ENCODE measurements around the gene CERT1.

Gene CERT1

DNA sequence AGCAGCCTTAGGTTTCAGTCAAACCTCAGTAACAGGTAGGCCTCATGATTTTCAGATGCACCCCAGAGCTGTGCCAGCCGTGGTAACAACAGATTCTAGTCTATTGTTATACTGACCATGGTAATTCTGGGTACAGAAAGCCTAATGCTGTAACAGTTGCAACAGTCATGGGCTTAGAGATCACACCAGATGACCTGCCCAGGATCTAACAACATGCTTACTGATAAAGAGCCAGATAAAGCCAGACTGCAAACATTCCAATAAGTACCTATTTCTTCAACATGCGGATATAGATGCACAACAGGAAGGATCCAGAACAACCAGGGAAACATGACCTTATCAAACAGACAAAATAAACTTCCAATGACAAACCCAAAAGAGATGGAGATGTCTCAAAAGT lies 42.8 kb downstream of the CERT1 start:
- DNase-seq: peak; percentile 30

DNA sequence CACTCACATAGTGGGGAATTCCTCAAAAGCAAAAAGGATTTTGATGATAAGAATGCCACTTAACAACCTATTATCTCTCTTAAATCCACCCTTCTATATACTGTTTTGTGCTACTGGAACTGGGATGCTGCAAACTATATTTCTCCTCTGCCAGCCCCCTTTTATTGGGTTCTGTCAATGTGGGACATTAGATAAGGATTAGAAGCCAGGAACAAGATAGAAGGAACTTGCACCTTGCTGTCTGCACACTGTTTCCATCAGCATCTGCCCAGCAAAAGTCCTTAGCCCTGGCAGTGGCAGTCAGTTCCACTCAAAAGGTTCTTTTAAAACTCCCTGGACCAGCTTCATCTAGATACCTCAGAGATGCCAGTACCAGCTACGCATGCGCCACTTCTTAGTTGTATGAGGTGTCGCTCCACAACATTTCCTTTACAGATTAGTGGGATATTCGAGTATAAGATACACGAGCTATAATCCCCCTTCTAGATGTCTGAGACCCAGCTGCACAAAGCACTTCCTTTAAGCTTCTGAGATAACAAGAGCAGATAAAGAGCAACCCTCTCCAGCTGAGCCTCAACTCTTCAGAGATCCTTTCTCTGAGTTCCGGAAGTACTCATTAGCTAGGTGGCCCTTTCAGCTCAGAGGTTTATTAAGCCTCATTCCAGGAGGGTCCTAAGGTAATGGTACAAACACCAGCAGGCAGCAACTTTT lies 45.3 kb downstream of the CERT1 start:
- DNase-seq: no peak

DNA sequence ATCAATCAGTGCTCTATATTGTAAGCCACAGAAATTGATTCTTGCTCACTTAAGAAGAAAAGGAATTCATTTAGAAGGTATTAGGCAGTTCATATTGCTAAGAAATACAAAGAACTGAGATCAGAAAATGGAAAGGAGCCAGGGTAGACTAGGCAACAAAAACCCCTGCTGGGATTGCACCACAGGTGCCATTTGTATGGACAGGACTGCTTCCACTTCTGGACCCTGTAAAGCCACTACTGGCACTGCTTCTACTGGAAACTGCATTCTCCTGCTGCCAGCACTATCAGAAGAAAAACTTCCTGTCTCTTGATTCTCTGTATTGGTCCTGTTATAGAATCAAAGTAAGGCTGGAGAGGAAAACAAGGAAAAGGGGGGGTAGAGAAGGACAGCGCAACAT lies 45.9 kb downstream of the CERT1 start:
- no peak for DNase-seq

DNA sequence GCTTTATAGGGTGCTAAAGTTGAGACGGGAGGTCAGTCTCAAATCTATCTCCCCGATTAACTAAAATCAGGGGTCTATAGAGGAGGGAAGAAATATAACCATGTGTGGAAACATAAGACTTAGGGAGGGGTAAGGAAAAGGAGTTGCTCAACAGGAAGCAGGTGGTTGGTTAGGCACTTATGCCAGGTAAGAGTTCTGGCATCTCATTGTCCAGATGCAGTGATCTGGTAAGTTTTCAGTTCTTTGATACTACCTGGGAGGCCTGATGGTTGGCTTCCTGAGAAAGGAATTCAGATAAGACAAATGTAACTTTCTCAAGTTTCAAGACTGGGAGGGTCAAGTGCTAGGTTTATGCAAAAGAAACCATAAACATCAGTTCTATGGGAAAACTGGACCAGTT lies 47.7 kb downstream of the CERT1 start:
- no peak for DNase-seq

DNA sequence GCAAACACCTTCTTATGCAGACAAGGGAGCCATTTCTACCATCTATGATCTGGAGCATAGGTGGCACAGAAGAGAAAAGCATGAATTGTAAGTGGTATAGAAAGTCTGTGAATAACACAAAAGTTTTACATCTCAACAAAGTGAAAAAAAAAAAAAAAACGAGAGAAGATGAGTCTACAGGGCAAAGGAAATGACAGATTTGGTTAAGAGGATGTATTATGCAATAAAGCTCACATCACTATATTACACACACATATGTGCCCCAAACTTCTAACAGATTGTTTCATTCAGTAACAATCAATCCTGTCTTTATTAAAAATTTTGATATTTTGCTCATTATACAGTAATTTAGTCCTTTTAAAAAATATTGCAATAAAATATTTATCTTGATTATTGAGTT lies 49.8 kb downstream of the CERT1 start:
- no peak for DNase-seq

DNA sequence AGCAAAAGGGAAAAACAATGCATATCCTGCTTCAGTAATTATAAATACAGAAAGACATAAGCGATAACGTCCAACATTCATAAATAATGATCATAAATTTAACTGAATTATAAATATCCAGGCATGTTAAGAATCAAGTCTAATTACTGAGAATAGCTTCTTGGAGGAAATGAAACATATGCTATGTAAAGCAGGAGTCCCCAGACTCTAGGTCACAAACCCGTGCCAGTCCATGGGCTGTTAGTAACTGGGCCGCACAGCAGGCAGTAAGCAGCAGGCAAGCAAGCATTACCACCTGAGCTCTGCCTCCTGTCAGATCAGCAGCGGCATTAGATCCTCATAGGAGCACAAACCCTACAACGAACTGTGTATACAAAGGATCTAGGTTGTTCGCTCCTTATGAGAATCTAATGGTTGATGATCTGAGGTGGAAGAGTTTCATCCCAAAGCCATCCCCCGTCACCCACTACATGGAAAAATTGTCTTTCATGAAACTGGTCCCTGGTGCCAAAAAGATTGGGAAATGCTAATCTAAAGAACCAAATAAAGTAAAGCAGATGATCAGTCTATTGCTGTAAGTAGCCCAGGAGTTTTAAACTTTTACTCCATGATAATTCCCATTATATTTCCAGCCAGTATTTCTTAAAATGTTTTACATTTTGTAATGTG lies 50.4 kb downstream of the CERT1 start:
- DNase-seq: peak; percentile 37

DNA sequence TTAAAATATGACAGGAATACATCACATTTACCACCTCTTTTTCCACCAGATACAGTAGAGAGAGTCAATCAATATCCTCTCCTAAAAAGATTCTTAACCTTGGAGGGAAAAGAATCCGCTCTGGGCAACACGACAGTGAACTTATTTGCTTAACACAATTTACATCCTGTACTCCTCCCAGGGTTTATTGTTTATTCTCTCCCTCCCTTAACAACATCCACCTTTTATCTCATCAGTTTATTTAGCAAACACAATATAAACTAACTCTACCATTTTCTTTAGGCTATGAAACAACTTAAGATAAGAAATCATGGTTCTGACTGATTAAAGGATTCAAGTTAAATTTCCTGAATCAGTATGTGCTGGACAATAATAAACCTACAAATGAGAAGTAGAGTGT lies 50.9 kb downstream of the CERT1 start:
- DNase-seq: no peak

DNA sequence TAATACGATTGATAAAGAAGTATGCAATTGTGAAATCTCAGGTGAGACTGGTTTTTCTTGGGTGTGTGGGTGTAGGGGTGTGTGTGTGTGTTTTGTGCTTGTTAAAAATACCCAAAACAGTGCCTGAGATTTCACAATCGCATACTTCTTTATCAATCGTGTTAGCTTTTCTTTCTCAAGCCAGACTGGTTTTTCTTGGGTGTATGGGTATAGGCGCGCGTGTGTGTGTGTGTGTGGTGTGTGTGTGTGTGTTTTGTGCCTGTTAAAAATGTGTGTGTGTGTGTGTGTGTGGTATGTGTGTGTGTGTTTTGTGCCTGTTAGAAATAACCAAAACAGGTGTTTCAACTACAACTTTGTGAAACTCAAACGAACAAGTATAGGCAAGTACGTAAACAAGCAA lies 53.7 kb downstream of the CERT1 start:
- DNase-seq: no peak

DNA sequence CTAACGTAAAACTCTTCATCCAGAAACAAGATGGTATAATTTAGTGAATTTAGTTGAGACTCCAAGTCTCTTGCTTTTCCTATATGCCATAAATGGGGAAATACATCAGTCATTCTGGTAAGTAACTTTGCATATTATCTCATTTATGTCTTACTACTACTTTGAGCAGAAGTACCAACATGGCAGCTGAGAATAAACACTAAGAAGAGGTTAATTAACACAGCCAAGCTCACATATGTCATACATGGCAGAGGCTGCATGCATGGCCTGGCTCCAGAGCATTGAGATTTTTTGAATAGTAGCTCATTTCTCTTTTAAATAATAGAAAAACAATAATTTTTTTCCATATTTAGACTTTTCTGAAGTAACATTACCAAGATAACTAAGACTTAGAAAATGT lies 54.3 kb downstream of the CERT1 start:
- no peak for DNase-seq

DNA sequence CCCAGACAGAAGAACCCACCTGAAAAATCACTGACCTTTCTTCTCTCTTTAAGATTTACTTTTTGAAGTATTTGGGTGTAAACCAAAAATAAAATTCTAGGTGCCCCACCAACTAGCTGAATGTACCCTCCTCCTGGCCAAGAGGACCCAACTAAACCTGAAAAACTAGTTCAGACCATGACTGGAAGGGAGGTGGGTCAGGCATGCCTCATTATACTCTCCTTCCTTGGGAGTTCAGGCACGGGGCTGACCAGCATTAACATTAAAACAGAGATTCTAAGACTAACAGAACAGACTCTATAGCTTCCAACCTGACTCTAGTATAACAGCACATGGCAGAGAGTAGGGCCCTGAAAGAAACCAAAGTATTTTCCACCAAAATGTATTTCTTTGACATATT lies 61.4 kb downstream of the CERT1 start:
- no peak for DNase-seq

DNA sequence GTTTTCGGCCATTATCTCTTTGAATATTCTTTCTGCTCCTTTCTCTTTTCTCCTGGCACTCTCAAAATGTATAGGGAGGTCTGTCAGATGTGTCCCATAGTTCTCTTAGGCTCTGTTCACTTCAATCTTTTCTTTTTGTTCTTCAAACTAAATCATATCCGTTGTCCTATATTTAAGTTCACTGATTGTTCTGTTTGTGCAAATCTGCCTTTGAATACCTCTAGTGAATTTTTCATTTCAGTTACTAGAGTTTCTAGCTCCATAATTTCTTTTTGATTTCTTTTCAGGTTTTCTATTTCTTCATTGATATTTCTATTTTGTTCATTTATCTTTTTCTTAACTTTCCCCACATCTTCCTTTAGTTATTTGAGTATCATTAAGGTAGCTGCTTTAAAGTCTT lies 65.4 kb downstream of the CERT1 start:
- DNase-seq: peak; percentile 13

DNA sequence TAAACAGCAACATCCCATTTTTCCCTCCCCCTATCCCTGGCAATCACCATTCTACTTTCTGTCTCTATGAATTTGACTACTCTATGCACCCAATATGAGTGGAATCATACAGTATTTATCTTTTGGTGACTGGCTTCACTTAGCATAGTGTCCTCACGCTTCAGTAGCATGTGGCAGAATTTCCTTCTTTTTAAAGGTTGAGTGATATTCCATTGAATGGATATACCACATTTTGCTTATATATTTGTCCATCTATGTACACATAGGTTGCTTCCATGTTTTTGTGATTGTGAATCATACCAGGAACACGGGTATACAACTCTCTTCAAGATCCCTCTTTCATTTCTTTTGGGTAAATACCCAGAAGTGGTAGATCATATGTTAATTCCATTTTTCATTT lies 69.9 kb downstream of the CERT1 start:
- DNase-seq: no peak

DNA sequence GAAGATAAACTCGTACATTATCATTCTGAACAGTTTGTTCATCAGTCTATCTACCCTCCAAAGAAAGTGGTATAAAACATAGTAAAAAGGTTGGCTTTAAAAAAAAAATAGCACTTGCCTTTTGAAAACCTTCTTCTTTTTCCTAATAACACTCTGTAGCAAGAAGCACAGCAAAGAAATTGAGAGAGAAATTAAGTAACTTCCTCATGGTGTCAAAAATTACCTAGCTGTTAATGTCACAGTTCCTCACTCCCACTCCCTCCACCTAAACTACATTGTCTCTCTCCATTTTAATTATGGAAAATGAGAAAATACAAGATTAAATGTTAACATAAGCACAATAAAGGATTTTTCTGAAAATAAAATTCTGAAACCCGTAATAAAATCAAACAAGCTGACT lies 72.2 kb downstream of the CERT1 start:
- no peak for DNase-seq

DNA sequence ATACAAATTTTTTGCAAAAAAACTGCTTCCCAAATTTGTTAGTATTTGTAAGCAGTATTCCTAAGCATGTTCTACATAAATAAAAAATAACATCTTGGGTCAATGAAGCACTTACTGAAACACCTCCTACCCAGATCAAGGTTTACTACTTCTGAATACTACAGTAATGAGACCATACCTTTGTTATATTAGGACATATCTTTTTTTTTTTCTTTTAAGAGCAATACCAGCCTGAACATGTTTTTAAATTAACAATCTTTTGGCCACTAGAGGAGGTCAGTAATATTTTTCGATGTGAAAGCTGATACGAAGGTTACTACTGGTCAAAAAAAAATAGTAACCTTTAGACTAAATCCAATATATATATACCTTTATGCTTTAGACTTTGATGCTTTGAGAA lies 72.7 kb downstream of the CERT1 start:
- DNase-seq: no peak

DNA sequence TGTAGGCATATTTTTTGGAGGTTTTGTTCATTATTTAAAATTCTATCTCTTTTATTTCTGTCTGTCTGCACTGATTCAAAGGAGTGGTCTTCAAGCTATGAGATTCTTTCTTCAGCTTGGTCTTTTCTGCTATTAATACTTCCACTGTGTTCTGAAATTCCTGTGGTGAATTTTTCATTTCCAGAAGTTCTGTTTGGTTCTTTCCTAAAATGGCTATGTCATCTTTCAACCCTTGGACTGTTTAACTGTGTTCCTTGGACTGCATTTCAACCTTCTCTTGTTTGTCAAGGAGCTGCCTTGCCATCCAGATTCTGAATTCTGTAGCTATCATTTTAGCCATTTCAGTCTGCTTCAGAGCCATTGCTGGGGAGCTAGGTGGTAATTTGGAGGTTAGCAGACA lies 76.3 kb downstream of the CERT1 start:
- no peak for DNase-seq

DNA sequence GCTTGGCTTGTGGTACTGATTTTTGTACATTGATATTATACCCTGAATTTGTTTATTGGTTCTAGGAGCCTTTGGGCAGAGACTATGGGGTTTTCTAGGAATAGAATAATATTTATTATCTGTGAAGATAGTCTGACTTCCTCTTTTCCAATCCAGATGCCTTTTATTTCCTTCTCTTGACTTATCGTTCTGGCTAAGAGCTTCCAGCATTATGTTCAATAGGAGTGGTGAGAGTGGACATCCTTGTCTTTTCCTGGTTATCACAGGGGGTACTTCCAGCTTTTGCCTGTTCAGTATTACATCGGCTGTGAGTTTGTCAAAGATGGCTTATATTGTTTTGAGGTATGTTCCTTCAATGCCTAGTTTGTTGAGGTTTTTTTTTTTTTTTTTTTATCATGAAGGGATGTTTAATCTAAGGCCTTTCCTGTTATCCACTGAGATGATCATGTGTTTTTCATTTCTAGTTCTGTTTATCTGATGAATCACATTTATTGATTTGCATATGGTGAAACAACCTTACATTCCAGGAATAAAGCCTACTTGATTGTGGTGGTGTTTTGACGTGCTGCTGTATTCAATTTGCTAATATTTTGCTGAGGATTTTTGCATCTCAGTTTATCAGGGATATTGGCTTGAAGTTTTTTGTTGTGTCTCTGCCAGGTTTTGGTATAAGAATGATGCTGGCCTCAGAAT lies 77.5 kb downstream of the CERT1 start:
- no peak for DNase-seq

DNA sequence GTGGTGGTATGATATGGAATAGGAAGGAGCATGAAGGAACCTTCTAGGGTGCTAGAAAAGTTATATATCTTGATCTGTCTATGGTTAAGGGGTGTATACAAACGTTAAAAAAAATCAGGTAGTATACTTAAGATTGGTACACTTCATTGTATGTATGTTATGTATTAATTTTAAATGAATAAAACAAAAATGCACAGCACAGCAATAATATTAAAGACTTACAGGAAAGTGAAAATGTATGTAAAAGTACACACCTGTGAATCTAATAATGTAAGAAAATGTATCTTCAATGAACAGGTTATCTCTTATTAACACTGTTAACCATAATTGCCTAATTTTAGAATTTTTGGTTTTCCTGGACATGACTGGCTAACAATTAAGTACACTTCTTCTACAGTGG lies 97.2 kb downstream of the CERT1 start:
- no peak for DNase-seq

DNA sequence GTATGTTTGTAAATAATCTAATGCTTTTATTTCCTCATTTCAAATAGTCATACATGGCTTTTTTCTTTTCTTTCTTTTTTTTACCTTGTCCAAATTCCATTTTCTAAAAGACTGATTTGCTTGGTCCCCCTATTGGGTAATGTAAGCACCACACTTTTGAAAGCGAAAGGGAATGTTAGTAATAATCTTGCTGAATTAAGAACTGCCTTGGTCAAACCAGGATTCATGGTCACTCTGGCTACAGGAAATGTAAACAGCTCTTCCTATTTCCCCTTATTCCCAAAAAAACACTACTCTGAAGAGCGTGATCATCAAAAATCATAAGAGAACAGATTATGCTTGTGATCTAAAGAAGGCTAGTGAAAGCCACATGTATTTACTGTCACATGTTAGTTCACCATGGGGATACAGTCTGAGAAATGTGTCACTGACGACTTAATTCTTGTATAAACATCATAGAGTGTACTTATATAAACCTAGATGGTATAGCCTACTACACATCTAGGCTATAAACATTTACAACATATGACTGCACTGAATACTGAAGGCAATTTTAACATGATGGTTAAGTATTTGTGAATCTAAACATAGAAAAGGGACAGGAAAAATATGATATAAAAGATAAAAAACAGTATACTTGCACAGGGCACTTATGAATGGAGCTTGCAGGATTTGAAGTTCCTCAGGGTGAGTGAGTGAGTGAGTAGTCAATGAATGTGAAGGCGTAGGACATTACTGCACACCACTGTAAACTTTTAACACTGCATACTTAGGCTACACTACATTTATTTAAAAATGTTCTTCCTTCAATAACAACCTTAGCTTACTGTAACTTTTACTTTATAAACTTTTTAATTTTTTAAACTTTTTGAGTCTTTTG lies 99.1 kb downstream of the CERT1 start:
- DNase-seq: peak; percentile 1

DNA sequence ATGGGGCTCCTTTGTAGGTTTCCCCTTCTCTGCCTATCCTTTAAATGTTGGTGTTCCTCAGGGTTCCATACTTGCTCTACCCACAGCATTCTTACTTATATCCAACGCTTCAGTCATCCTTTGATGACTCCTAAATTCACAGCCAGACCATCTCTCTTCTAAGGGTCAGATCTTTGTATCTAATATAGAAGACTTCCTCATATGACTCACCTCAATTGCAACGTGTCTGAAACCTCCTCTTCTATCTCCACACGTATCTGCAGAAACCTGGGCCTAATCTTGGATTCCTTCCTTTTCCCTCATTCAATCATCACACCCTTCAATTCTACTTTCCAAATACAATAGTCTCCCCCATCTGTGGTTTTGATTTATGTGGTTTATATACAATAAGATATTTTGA lies 106.1 kb downstream of the CERT1 start:
- DNase-seq: no peak

DNA sequence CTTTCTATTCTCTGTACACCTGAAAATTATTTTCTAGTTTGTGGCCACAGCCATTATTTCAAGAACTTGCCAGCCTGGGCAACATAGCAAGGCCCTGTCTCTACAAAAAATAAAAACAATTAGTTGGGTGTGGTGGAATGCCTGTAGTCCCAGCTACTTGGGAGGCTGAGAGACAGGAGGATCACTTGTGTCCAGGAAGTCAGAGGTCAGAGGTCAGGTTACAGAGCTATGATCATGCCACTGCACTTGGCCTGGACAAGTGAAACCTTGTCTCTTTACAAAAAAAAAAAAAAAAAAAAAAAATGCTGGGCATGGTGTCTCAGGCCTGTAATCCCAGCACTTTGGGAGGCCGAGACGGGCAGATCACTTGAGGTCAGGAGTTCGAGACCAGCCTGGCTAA lies 116.2 kb downstream of the CERT1 start:
- DNase-seq: no peak

DNA sequence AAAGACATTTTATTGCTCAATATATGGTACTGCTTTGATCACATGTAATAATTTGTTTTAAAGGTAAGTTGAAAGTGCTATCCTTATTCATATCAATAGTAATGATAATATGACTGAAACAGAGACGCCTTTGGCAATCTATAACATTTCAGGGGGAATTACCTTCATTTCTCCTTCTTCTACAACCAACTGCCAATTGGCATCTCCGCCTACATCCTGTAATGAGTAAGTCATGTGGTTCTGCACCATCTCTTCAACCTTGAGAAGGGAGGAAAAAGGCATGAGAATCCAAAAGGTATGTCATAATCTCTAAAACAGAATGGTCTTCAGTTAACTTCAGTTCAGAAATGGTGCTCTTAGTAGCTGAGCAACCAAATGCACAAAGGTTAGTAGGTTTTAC lies 122.0 kb downstream of the CERT1 start:
- DNase-seq: no peak

DNA sequence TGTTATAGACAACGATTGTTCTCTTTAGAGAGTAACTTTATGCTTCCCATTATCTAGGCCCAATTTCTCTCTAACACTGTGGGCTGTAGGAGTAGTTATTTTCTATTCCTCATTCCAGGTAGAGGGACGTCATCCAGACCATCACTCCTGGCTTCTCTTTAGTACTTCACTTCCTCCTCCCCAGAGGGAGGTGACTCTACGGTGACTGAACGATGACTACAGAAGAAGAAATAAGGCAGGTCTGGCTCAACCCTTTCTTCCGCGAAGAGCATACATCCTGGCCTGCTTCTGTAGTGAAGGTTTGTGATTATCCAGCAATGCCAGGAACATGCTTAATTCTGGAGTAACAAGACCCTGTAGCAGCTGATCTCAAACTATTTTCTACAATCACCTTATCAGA lies 123.6 kb downstream of the CERT1 start:
- DNase-seq: no peak

DNA sequence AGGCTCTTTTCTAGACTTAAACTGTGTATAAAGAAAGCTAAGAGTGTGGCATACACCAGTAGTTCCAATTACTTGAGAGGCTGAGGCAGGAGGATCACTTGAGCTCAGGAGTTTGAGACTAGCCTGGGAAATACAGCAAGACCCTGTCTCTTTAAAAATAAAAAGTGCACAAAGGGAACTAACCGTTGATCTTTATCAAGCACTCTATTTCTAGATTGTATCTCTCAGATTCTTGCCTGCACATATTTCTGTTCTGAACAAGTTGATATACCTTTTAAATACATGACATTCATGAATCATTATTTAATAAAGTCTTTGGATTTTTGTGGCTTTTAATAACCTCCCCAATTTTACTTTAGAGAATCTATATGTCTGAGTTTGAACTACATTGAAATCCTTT lies 127.2 kb downstream of the CERT1 start:
- no peak for DNase-seq

Data from eye (tissue), 1 donor.